AG04450 (cell line): ENCODE data around the gene ZNF652. TPM values are rescaled to one million over a fixed set of nuclear protein-coding genes. Genes with fewer than 3 reads are reported as not detected.

Experiments used
- CTCF ChIA-PET: fragments of 300-600, 350-600 bp; formaldehyde crosslinking; extraction: SDS; loops from one replicate; lab custom pipeline; 2022; ENCODE audit warnings: antibody characterized with exemption, inconsistent platforms; lab: Charles Lee
- POLR2A ChIA-PET: fragments of 350-600 bp; formaldehyde crosslinking; extraction: SDS; loops from one replicate; lab custom pipeline; 2021; ENCODE audit warnings: antibody characterized with exemption, inconsistent platforms; lab: Yijun Ruan, JAX
- DNase-seq: peaks from one replicate; pipeline ENCODE4 v3.0.0-alpha.2; 2011; ENCODE audit warnings: low read depth, low spot score
- H3K27ac ChIP-seq: one replicate; pipeline ENCODE4 v1.5.1; 2012; ENCODE audit warnings: low read depth, low read length, control low read depth
- H3K27me3 ChIP-seq: one replicate; pipeline ENCODE4 v1.6.0; 2012; ENCODE audit warnings: low read length; ENCODE audit not compliant: control insufficient read depth, insufficient read depth
- H3K4me3 ChIP-seq: 2 replicates; pipeline ENCODE4 v1.5.1; 2011; ENCODE audit warnings: mild to moderate bottlenecking, low read depth, low read length, control low read depth
- H3K9me3 ChIP-seq: 2 replicates; pipeline ENCODE4 v1.5.1; 2012; ENCODE audit warnings: low read length; ENCODE audit not compliant: control insufficient read depth, insufficient read depth
- CTCF ChIP-seq: IDR thresholded peaks from 2 replicates; pipeline ENCODE4 v1.5.1; 2011; ENCODE audit warnings: low read depth, low read length, control low read depth, inconsistent platforms
- polyA plus RNA-seq: library from polyadenylated mRNA; depleted of rRNA; stranded (reverse); fragments of >200 nt; gene quantifications from 2 replicates; pipeline ENCODE4 v1.2.3, GENCODE V29; 2011

ZNF652 gene
- polyA plus RNA-seq, 1 experiment = 9.0 TPM

GRCh38 chr17:49381793-49382192, 19.7 kb upstream of the ZNF652 start:
- TF ChIP-seq CTCF = no peak
- ChIA-PET POLR2A (no interaction called here), CTCF (interaction anchor here (1.1 kb wide), 1 partner anchor 47 kb away, joined by 3 read pairs; no protein-coding TSS in a partner anchor)
- peaks cover 13% of the 10 kb centered on the region; the same call in 1 of the 2 replicates for H3K9me3 ChIP-seq
- H3K27me3 ChIP-seq = peaks cover 6% of the 10 kb centered on the region
- H3K27ac ChIP-seq = no peak overlapping the region
- DNase-seq = no peak
- H3K4me3 ChIP-seq = no peak overlapping the region

GRCh38 chr17:49381033-49381432, 19.0 kb upstream of the ZNF652 start:
- DNase-seq = no peak
- peaks cover 6% of the 10 kb centered on the region for H3K27me3 ChIP-seq
- H3K27ac ChIP-seq = no peak overlapping the region
- no peak overlapping the region for H3K4me3 ChIP-seq
- TF ChIP-seq CTCF = no peak
- POLR2A ChIA-PET = no interaction called here
- CTCF ChIA-PET = interaction anchor here (0.6 to 1.1 kb wide), 3 partner anchors 15 to 66 kb away, joined by 3 to 11 read pairs (median 3); no protein-coding TSS in a partner anchor
- H3K9me3 ChIP-seq = peaks cover 13% of the 10 kb centered on the region; the same call in 1 of the 2 replicates

GRCh38 chr17:49379926-49380325, 17.9 kb upstream of the ZNF652 start:
- no peak for TF ChIP-seq CTCF
- Histone ChIP-seq H3K4me3 (no peak overlapping the region), H3K27ac (peak overlapping the region; percentile 21), H3K9me3 (peaks cover 13% of the 10 kb centered on the region; the same call in 1 of the 2 replicates), H3K27me3 (peaks cover 6% of the 10 kb centered on the region)
- CTCF ChIA-PET = interaction anchor here (1.1 kb wide), 1 partner anchor 65 kb away, joined by 3 read pairs; no protein-coding TSS in a partner anchor
- no peak for DNase-seq
- POLR2A ChIA-PET = no interaction called here

GRCh38 chr17:49378311-49378710, 16.3 kb upstream of the ZNF652 start:
- ChIA-PET CTCF (interaction anchor here (0.9 kb wide), 1 partner anchor 178 kb away, joined by 3 read pairs; no protein-coding TSS in a partner anchor), POLR2A (no interaction called here)
- no peak for TF ChIP-seq CTCF
- Histone ChIP-seq H3K27me3 (peaks cover 6% of the 10 kb centered on the region), H3K9me3 (peaks cover 13% of the 10 kb centered on the region; the same call in 1 of the 2 replicates), H3K4me3 (no peak overlapping the region), H3K27ac (no peak overlapping the region)
- no peak for DNase-seq

GRCh38 chr17:49375544-49375943, 13.5 kb upstream of the ZNF652 start:
- peaks cover 13% of the 10 kb centered on the region; the same call in 1 of the 2 replicates for H3K9me3 ChIP-seq
- DNase-seq = no peak
- ChIA-PET POLR2A (no interaction called here), CTCF (interaction anchor here (0.6 kb wide), 1 partner anchor 40 kb away, joined by 3 read pairs; no protein-coding TSS in a partner anchor)
- no peak overlapping the region for H3K27ac ChIP-seq
- no peak for TF ChIP-seq CTCF
- peaks cover 2% of the 10 kb centered on the region for H3K27me3 ChIP-seq
- no peak overlapping the region for H3K4me3 ChIP-seq
